Neuronal stem cell (in vitro differentiated cells): Measurements from ENCODE around the gene AP1S2.

Source experiments
- DNase-seq: peaks from one replicate; pipeline ENCODE4 v3.0.0-alpha.2; 2013; ENCODE audit warnings: low spot score
- H2AFZ ChIP-seq: one replicate; pipeline ENCODE4 v1.6.1; 2013; ENCODE audit warnings: mild to moderate bottlenecking, low read length, inconsistent platforms
- H2AK5ac ChIP-seq: 2 replicates; pipeline ENCODE4 v1.6.1; 2013; ENCODE audit warnings: low read depth, mild to moderate bottlenecking, inconsistent platforms, low read length, moderate library complexity, mixed read lengths
- H2BK120ac ChIP-seq: 2 replicates; pipeline ENCODE4 v1.6.1; 2013; ENCODE audit warnings: low read depth, mild to moderate bottlenecking, inconsistent platforms, low read length, moderate library complexity, mixed read lengths
- H2BK12ac ChIP-seq: one replicate; pipeline ENCODE4 v1.6.1; 2013; ENCODE audit warnings: low read length, inconsistent platforms
- H2BK15ac ChIP-seq: 2 replicates; pipeline ENCODE4 v1.6.1; 2013; ENCODE audit warnings: mild to moderate bottlenecking, low read length, inconsistent platforms, mixed read lengths
- H2BK5ac ChIP-seq: one replicate; pipeline ENCODE4 v1.6.1; 2013; ENCODE audit warnings: inconsistent platforms, mild to moderate bottlenecking, low read length, moderate library complexity
- H3K14ac ChIP-seq: one replicate; pipeline ENCODE4 v1.6.1; 2013; ENCODE audit warnings: low read length, inconsistent platforms
- H3K18ac ChIP-seq: 2 replicates; pipeline ENCODE4 v1.6.1; 2013; ENCODE audit warnings: low read length, inconsistent platforms
- H3K23ac ChIP-seq: 2 replicates; pipeline ENCODE4 v1.6.1; 2013; ENCODE audit warnings: low read depth, mild to moderate bottlenecking, mixed read lengths, low read length, inconsistent platforms; ENCODE audit not compliant: poor library complexity
- H3K27ac ChIP-seq: replicated peaks from 3 replicates; pipeline ENCODE4 v1.5.1; 2013; ENCODE audit warnings: low read length, inconsistent platforms
- H3K27me3 ChIP-seq, 3 experiments: 2 replicates each; pipeline ENCODE4 v1.6.1; 2013; ENCODE audit warnings: low read length in 3 of 3, mild to moderate bottlenecking in 2 of 3, inconsistent platforms in 1 of 3, low read depth in 1 of 3, mixed read lengths in 1 of 3, moderate library complexity in 1 of 3; ENCODE audit not compliant: control insufficient read depth in 3 of 3, insufficient read depth in 3 of 3
- H3K36me3 ChIP-seq, 2 donors: replicated peaks in 1 of 2; 2 replicates each; pipeline ENCODE4 v1.6.1; 2013; ENCODE audit warnings: low read length in 2 of 2; ENCODE audit not compliant: control insufficient read depth in 2 of 2, insufficient read depth in 2 of 2
- H3K4ac ChIP-seq: 2 replicates; pipeline ENCODE4 v1.6.1; 2013; ENCODE audit warnings: inconsistent platforms, mild to moderate bottlenecking, low read length, moderate library complexity
- H3K4me1 ChIP-seq, 2 donors: 1 replicate in 1 of 2; 2 replicates in 1 of 2; pipeline ENCODE4 v1.6.1; 2013; ENCODE audit warnings: low read length in 2 of 2, low read depth in 1 of 2; ENCODE audit not compliant: control insufficient read depth in 2 of 2, insufficient read depth in 1 of 2
- H3K4me2 ChIP-seq: one replicate; pipeline ENCODE4 v1.6.1; 2013; ENCODE audit warnings: mild to moderate bottlenecking, low read length, inconsistent platforms; ENCODE audit not compliant: insufficient read depth, poor library complexity, severe bottlenecking
- H3K4me3 ChIP-seq, 2 donors: 2 replicates each; pipeline ENCODE4 v1.5.1; 2013; ENCODE audit warnings: low read length in 2 of 2, mild to moderate bottlenecking in 2 of 2, inconsistent platforms in 1 of 2, moderate library complexity in 1 of 2
- H3K79me1 ChIP-seq: one replicate; pipeline ENCODE4 v1.6.1; 2013; ENCODE audit warnings: low read depth, mild to moderate bottlenecking, inconsistent platforms, low read length, moderate library complexity
- H3K9ac ChIP-seq: one replicate; pipeline ENCODE4 v1.6.1; 2013; ENCODE audit warnings: mild to moderate bottlenecking, low read depth, low read length, inconsistent platforms; ENCODE audit not compliant: poor library complexity
- H3K9me3 ChIP-seq, 2 donors: replicated peaks in 1 of 2; 2 replicates each; pipeline versions ENCODE3 to v1.6.1; 2013; ENCODE audit warnings: low read length in 2 of 2, mild to moderate bottlenecking in 2 of 2, inconsistent platforms in 1 of 2, low read depth in 1 of 2, mixed read lengths in 1 of 2, moderate library complexity in 1 of 2; ENCODE audit not compliant: control insufficient read depth in 2 of 2, insufficient read depth in 1 of 2
- H4K8ac ChIP-seq: one replicate; pipeline ENCODE4 v1.6.1; 2013; ENCODE audit warnings: low read depth, mild to moderate bottlenecking, inconsistent platforms, low read length, moderate library complexity
- H4K91ac ChIP-seq: one replicate; pipeline ENCODE4 v1.6.1; 2013; ENCODE audit warnings: low read length, low read depth, mild to moderate bottlenecking, inconsistent platforms; ENCODE audit not compliant: poor library complexity
- WGBS, 2 donors: extraction: QIAGEN DNeasy Blood & Tissue Kit; methylation state at CpG; one replicate each; pipeline ENCODE4 v1.1.7; 2013; ENCODE audit warnings: missing lambda C conversion rate in 2 of 2, mixed read lengths in 1 of 2; ENCODE audit not compliant: insufficient read length in 2 of 2, insufficient replicate concordance in 1 of 2; ENCODE audit errors: extremely low coverage in 2 of 2; 5-methylcytosine and 5-hydroxymethylcytosine counted together

Gene AP1S2

DNA sequence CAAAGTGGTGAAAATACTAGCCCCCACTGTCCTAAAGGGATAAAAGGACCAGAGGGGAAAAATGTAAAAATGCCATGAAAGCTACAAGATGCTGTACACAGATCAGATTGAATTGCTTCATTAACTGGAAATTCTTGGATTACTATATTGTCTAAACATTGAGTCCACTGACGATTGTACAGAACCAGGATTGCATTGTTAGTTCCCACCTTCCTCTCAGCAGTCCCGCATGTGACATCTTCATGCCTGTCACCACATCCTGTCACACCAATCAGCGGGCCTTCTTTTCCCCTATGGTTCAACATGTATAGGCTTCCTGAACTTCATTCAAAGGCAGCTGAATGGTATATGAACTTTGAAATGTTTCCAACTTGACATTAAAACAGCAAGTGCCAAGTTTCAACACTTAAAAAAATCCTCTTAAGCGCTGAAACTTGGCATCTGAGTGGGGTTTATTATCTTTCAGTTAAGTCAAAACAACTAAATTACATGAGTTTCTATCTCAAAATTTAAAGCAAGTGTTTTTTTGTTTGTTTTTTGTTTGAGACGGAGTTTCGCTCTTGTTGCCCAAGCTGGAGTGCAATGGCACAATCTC, 39.7 kb downstream of the AP1S2 start:
- WGBS, 2 donors: no CpG with 5 or more reads among the region's 6 CpGs
- Histone ChIP-seq H2BK120ac (no peak overlapping the region), H3K4me3 (no peak overlapping the region), H3K9me3 (no peaks in the 10 kb centered on the region), H2BK5ac (no peak overlapping the region), H3K27ac (no peak overlapping the region), H3K79me1 (no peaks in the 10 kb centered on the region), H3K18ac (no peak overlapping the region), H2AFZ (no peak overlapping the region), H2BK12ac (no peak overlapping the region), H3K4me1 (peaks cover 0 to 10% of the 10 kb centered on the region in 2 donors), H3K4me2 (no peak overlapping the region), H3K9ac (no peak overlapping the region), H3K27me3 (no peaks in the 10 kb centered on the region), H4K8ac (no peak overlapping the region), H3K14ac (no peak overlapping the region), H3K23ac (no peak overlapping the region), H2AK5ac (no peak overlapping the region), H4K91ac (no peak overlapping the region), H3K4ac (no peak overlapping the region), H2BK15ac (no peak overlapping the region), H3K36me3 (peaks cover 4 to 86% of the 10 kb centered on the region in 2 donors)
- no peak for DNase-seq

DNA sequence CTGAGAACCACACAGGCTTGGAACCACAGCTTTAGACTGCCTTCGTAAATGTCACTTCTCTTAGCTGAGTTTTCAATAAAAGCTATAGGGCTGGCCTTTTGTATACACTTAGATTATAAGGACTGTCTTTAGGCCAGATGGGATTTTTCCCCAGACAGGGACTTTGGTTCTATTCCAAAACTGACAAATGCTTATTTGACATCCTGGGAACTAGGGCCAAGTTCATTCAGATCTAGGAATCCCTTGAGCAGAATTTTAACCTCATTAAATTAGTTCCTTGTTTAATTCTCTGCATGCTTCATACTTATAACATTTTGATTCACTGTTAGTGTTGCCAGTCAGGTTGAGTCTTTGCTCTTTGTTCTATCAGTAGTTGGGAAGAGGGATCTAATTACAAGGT, 41.2 kb downstream of the AP1S2 start:
- Histone ChIP-seq H2BK120ac (no peak overlapping the region), H2BK12ac (no peak overlapping the region), H4K91ac (no peak overlapping the region), H4K8ac (no peak overlapping the region), H2AK5ac (no peak overlapping the region), H2BK5ac (no peak overlapping the region), H3K4ac (no peak overlapping the region), H3K27me3 (no peaks in the 10 kb centered on the region), H3K4me1 (peaks cover 0 to 10% of the 10 kb centered on the region in 2 donors), H2AFZ (no peak overlapping the region), H3K36me3 (peaks cover 4 to 83% of the 10 kb centered on the region in 2 donors), H3K27ac (no peak overlapping the region), H3K9ac (no peak overlapping the region), H3K14ac (no peak overlapping the region), H3K79me1 (no peaks in the 10 kb centered on the region), H3K4me3 (no peak overlapping the region), H3K9me3 (no peaks in the 10 kb centered on the region), H3K23ac (no peak overlapping the region), H2BK15ac (no peak overlapping the region), H3K18ac (no peak overlapping the region), H3K4me2 (no peak overlapping the region)
- WGBS, 2 donors: no CpG with 5 or more reads among the region's 1 CpG
- no peak for DNase-seq

DNA sequence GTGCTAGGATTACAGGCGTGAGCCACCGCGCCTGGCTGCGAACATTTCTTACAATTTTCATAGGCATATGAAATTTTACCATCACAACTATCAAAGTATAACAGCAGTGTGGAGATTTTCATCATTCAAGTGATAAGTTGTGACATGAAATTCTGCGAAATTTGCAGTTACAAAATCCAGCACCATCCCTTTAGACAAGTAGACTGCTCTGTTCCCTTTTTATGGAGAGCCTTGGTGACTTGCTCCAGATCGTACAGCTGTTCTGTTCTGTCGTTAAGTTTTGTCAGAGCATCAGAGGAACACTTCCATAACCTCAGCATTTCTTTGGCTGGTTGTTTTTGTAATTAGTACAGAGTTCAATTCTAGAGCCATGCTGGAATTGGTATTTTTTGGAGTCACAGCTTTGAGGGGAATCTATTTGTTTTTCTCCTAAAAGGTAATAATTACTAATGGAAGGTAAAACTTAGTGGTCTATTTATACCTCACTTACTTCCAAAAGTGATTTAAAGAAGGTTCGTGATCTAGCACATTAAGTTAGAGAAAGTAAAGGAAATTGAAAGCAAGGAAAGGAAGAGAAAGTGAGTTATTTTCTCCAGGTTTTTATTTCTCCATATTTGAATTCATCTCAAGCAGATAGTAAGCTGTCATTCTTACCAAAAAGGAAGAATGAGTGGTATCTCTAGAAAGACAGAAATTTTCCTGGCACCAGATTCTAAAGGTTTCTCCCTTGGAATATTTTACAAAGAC, 42.2 kb downstream of the AP1S2 start:
- Histone ChIP-seq H2AK5ac (no peak overlapping the region), H3K79me1 (no peaks in the 10 kb centered on the region), H3K27me3 (no peaks in the 10 kb centered on the region), H3K4me2 (no peak overlapping the region), H2BK5ac (no peak overlapping the region), H3K23ac (no peak overlapping the region), H3K9ac (no peak overlapping the region), H3K27ac (no peak overlapping the region), H3K4ac (no peak overlapping the region), H3K18ac (no peak overlapping the region), H2AFZ (no peak overlapping the region), H3K9me3 (no peaks in the 10 kb centered on the region), H3K14ac (no peak overlapping the region), H3K4me1 (peaks cover 0 to 10% of the 10 kb centered on the region in 2 donors), H2BK120ac (no peak overlapping the region), H2BK15ac (no peak overlapping the region), H2BK12ac (no peak overlapping the region), H4K8ac (no peak overlapping the region), H4K91ac (no peak overlapping the region), H3K36me3 (peaks cover 2 to 83% of the 10 kb centered on the region in 2 donors), H3K4me3 (no peak overlapping the region)
- WGBS, 2 donors: no CpG with 5 or more reads among the region's 8 CpGs
- DNase-seq: no peak

DNA sequence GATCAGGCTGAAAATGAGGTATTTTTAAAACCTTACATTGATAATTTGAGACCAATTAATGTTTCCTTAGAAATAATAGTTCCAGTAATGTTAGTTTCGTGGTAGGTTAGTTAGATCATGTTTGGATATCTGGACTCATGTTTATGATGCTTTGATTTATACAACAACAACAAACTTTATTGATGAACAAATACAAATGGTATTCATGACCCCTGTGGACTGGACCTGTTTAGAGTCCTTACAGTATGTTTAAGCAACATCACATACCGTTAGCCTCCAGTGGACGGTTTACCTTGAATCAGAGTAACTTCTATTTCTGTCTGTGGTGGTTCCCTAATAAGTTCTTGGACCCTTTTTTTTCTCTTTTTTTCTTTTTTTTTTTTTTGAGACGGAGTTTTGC, 46.4 kb downstream of the AP1S2 start:
- no peak overlapping the region for H3K4me3 ChIP-seq
- H2BK12ac ChIP-seq: no peak overlapping the region
- no peak overlapping the region for H3K14ac ChIP-seq
- no peak overlapping the region for H3K9ac ChIP-seq
- no peak overlapping the region for H2BK5ac ChIP-seq
- no peaks in the 10 kb centered on the region for H3K4me1 ChIP-seq
- no peaks in the 10 kb centered on the region for H3K79me1 ChIP-seq
- no peak overlapping the region for H2AK5ac ChIP-seq
- no peak overlapping the region for H2AFZ ChIP-seq
- H3K23ac ChIP-seq: no peak overlapping the region
- H2BK15ac ChIP-seq: no peak overlapping the region
- peaks cover 0 to 79% of the 10 kb centered on the region in 2 donors for H3K36me3 ChIP-seq
- no peak overlapping the region for H3K4ac ChIP-seq
- no peak overlapping the region for H3K27ac ChIP-seq
- no peak for DNase-seq
- H3K9me3 ChIP-seq: no peaks in the 10 kb centered on the region
- no peak overlapping the region for H3K18ac ChIP-seq
- no peak overlapping the region for H4K8ac ChIP-seq
- H3K4me2 ChIP-seq: no peak overlapping the region
- H4K91ac ChIP-seq: no peak overlapping the region
- WGBS, 2 donors: no CpG with 5 or more reads among the region's 4 CpGs
- H2BK120ac ChIP-seq: no peak overlapping the region
- no peaks in the 10 kb centered on the region for H3K27me3 ChIP-seq
